Esophagus squamous epithelium (tissue), 4 donors: ENCODE measurements around the gene HOTAIR.

Source experiments
- CTCF ChIP-seq, 6 experiments: fragments of 450-650 bp in 4 of 6; fragments of 200-600 bp in 2 of 6; sonication (generic) in 2 of 6; IDR thresholded peaks; one replicate each; pipeline ENCODE4 v1.5.1; 2016 to 2019; ENCODE audit warnings: antibody characterized with exemption in 6 of 6, mild to moderate bottlenecking in 4 of 6, moderate library complexity in 4 of 6
- POLR2A ChIP-seq, 4 donors: fragments of 450-650 bp; IDR thresholded peaks; one replicate each; pipeline ENCODE4 v1.6.1; 2017; ENCODE audit warnings: antibody characterized with exemption in 4 of 4, mild to moderate bottlenecking in 4 of 4, moderate library complexity in 3 of 4

GRCh38 chr12:53966385-53967133 is 8.2 kb downstream of the HOTAIR start:
- TF ChIP-seq CTCF (IDR thresholded peaks at IDR 0.05) (no peak), POLR2A (IDR thresholded peaks at IDR 0.05) (no peak)
